HG03135 (cell line): Measurements from ENCODE around the gene MARS1.
"Not testable (repeated sequence)": the region's sequence is repeated elsewhere in the genome, so short reads cannot be mapped to it uniquely, and the experiment has no call there.

Experiments used
- ATAC-seq: cut with Tn5 transposase; IDR thresholded peaks from one replicate; pipeline ENCODE4 v1.9.1; 2021; ENCODE audit warnings: mild to moderate bottlenecking, moderate library complexity; ENCODE audit not compliant: unreplicated experiment

MARS1 gene

GRCh38 chr12:57547288-57548012, 59.6 kb downstream of the MARS1 start:
- no peak for ATAC-seq

- no peak for ATAC-seq
Measured at GRCh38 chr12:57548013-57548315, 60.1 kb downstream of the MARS1 start.

- ATAC-seq: no peak
Measured at GRCh38 chr12:57548488-57548887, 60.6 kb downstream of the MARS1 start.

GRCh38 chr12:57549203-57549908, 61.5 kb downstream of the MARS1 start:
- ATAC-seq: no peak

- ATAC-seq: no peak
Measured at GRCh38 chr12:57549909-57550640, 62.2 kb downstream of the MARS1 start, which contains the start of gene KIF5A. Gene KIF5A, plus strand, starts transcription at chr12:57550044. Its CDS starts 228 bp downstream, at chr12:57550272.

GRCh38 chr12:57550641-57551549, 63.0 kb downstream of the MARS1 start:
- ATAC-seq: no peak

GRCh38 chr12:57551637-57552305, 63.9 kb downstream of the MARS1 start:
- no peak for ATAC-seq

GRCh38 chr12:57552306-57552651, 64.4 kb downstream of the MARS1 start:
- no peak for ATAC-seq

- no peak for ATAC-seq
Measured at GRCh38 chr12:57552835-57553313, 65.0 kb downstream of the MARS1 start.

- ATAC-seq: no peak
Measured at GRCh38 chr12:57553343-57554202, 65.7 kb downstream of the MARS1 start.

GRCh38 chr12:57554453-57554852, 66.6 kb downstream of the MARS1 start:
- no peak for ATAC-seq

- no peak for ATAC-seq
Measured at GRCh38 chr12:57554897-57555296, 67.0 kb downstream of the MARS1 start.

GRCh38 chr12:57558864-57559263, 71.0 kb downstream of the MARS1 start:
- ATAC-seq: no peak

GRCh38 chr12:57560516-57560915, 72.6 kb downstream of the MARS1 start:
- ATAC-seq: no peak

- not testable (repeated sequence) for ATAC-seq
Measured at GRCh38 chr12:57561117-57561516, 73.2 kb downstream of the MARS1 start.

- ATAC-seq: no peak
Measured at GRCh38 chr12:57563358-57563757, 75.5 kb downstream of the MARS1 start.

- ATAC-seq: no peak
Measured at GRCh38 chr12:57564178-57564740, 76.4 kb downstream of the MARS1 start.
